Pancreas (tissue), 10 donors: ENCODE results near the gene FAM163B. TPM values are rescaled to one million over a fixed set of nuclear protein-coding genes. Genes with fewer than 3 reads are reported as not detected.

Experiments used
- ATAC-seq, 4 donors: fragments of 200-7000 bp; cut with Tn5 transposase; one replicate each; pipeline versions ENCODE4 v1.8.0 to v1.9.1; 2020; ENCODE audit warnings: mild to moderate bottlenecking in 4 of 4, moderate library complexity in 4 of 4
- DNase-seq, 6 donors: peaks; one replicate each; pipeline ENCODE4 v3.0.0-alpha.2; 2020
- FAIRE-seq: peaks from 2 replicates; lab custom pipeline; 2012; peaks lifted over from hg19 to GRCh38; lab: Jason Lieb, UNC
- H3K27ac ChIP-seq, 4 donors: fragments of 200-600 bp; sonication (generic); 1 replicate in 3 of 4; 2 replicates in 1 of 4; pipeline versions ENCODE4 v1.5.0 to v1.8.0; 2020
- H3K27me3 ChIP-seq, 4 donors: fragments of 200-600 bp; one replicate each; pipeline ENCODE4 v1.8.0; 2021
- H3K36me3 ChIP-seq, 3 donors: fragments of 200-600 bp; sonication (generic) in 1 of 3; one replicate each; pipeline versions ENCODE4 v1.5.0 to v1.8.0; 2020 to 2021
- H3K4me1 ChIP-seq, 3 donors: fragments of 200-600 bp; one replicate each; pipeline ENCODE4 v1.8.0; 2021
- H3K4me3 ChIP-seq, 4 donors: fragments of 200-600 bp; sonication (generic) in 2 of 4; one replicate each; pipeline versions ENCODE4 v1.5.0 to v1.8.0; 2020 to 2021
- H3K9me3 ChIP-seq, 4 donors: fragments of 200-600 bp; one replicate each; pipeline ENCODE4 v1.8.0; 2021
- CTCF ChIP-seq, 4 donors: fragments of 200-600 bp; sonication (generic) in 3 of 4; IDR thresholded peaks; one replicate each; pipeline versions ENCODE4 v1.5.0 to v1.8.0; 2021; ENCODE audit warnings: antibody characterized with exemption in 4 of 4
- WGBS, 2 donors: extraction: QIAGEN DNeasy Blood & Tissue Kit; methylation state at CpG; one replicate each; pipeline ENCODE4 v1.1.7; 2013; 5-methylcytosine and 5-hydroxymethylcytosine counted together
- intact Hi-C, 3 donors: fragments of 100-400 bp; cut with DNase I; formaldehyde crosslinking; loops; one replicate each; pipeline versions ENCODE4 v1.11.1 to v1.14.2; 2022
- polyA plus RNA-seq, 2 donors: library from polyadenylated mRNA; stranded (reverse); fragments of 200-250 nt; gene quantifications; one replicate each; pipeline ENCODE4 v1.2.3, GENCODE V29; 2013
- total RNA-seq, 6 donors: library from RNA; stranded (reverse); fragmentation: NEBNext Ultra II Directional in 4 of 6; extraction: Animal tissue kit (Norgen Biotek cat#: 25700) in 4 of 6; gene quantifications; one replicate each; pipeline versions ENCODE4 v1.2.1 to v1.2.4, GENCODE V29; 2021 to 2023
- donor health status: healthy with polysubstance abuse.
- donor health status: DM: no; HTN: no; CAD: no; lungs with moderate emphysema.
- donor health status: DM: no; HTN: no; CAD: no.
- donor health status: control.
- donor health status: control.
- donor health status: Bipolar disorder and iron deficiency.
- donor health status: DM: yes; HTN: yes; CAD: no.
- donor health status: DM: no; HTN: no; CAD: no.
- donor health status: DM: no; HTN: no; CAD: no.
- donor health status: DM: yes; HTN: yes; CAD: no.

The FAM163B gene
- total and polyA plus RNA-seq, 8 donors, result not detected

DNA sequence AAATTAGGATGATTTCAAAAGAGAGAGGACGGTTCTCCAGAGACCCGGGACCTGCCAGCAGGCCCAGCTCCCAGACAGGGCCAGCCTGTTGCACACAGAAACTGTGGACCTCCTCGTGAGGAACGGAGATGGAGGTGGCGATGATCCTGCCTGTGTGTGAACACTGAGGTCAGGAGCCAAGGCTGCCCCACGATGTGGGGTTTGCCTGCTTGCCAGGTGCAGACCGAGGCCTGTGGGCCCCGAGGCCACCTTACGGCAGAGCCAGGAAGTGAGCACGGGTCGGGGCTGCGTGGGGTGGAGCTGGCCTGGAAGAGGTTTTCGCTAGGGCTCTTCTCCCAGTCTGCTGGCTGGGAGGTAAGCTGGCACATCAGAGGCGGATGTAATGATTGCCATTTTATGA lies 4.3 kb downstream of the FAM163B start:
- H3K27me3 ChIP-seq, result peaks cover 0 to 6% (median under 1%) of the 10 kb centered on the region in 4 donors
- no peaks in the 10 kb centered on the region for H3K4me1 ChIP-seq
- no peak for TF ChIP-seq CTCF (IDR thresholded peaks at IDR 0.05)
- H3K9me3 ChIP-seq, result no peaks in the 10 kb centered on the region
- no peaks in the 10 kb centered on the region for H3K36me3 ChIP-seq
- H3K27ac ChIP-seq, result no peak overlapping the region
- 50 to 56% methylated on average over 14 of the region's 14 CpGs for WGBS, 2 donors
- intact Hi-C loops, result no loop called here
- H3K4me3 ChIP-seq, result no peak overlapping the region
- no peak for ATAC-seq
- no peak for FAIRE-seq
- no peak for DNase-seq

- Histone ChIP-seq H3K4me3 (no peak overlapping the region), H3K27ac (no peak overlapping the region), H3K4me1 (no peaks in the 10 kb centered on the region), H3K36me3 (no peaks in the 10 kb centered on the region), H3K9me3 (no peaks in the 10 kb centered on the region), H3K27me3 (peaks cover 0 to 6% (median 0%) of the 10 kb centered on the region in 4 donors)
- no peak for TF ChIP-seq CTCF (IDR thresholded peaks at IDR 0.05)
- DNase-seq, result no peak
- intact Hi-C loops, result no loop called here
- 28 to 35% methylated on average over 5 of the region's 5 CpGs for WGBS, 2 donors
- ATAC-seq, result no peak
- no peak for FAIRE-seq
Measured at GRCh38 chr9:133604214-133604613, 5.0 kb downstream of the FAM163B start.

DNA sequence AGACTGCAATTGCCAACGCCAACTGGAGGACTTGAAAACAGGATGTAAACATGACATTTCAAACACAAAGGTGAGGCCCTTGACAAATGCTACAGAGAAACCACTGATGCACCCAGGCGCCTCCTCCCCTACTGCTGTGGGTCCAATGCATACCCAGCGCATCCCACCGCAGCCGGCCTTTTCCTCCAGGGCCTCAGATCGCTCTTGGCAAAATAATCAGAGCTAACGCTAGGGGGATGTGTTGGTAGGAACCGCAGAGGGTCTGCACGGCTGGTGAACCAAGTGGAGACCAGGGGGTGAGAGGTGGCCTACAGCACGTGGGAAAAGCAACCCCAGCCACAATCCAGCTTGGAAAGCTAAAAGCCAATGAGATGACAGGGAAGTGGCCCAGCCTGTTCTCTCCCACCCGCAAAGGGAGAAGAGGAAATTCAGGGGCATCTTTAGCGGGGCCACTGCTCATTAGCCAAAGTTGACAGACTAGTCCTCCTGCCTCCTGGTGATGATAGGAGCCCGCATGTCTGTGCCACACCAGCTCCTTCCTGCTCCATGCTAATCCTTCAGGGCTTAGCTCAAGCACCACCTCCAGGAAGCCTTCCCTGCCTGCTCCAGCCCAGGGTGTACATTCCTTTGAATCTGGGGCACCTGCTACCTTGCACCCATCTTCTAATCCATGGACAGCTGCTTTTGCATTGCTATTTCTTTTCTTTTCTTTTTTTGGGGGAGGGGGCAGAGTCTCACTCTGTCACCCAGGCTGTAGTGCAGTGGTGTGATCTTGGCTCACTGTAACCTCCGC lies 5.9 kb downstream of the FAM163B start:
- WGBS, 2 donors, result 43 to 45% methylated on average over 14 of the region's 14 CpGs
- no peak for DNase-seq

DNA sequence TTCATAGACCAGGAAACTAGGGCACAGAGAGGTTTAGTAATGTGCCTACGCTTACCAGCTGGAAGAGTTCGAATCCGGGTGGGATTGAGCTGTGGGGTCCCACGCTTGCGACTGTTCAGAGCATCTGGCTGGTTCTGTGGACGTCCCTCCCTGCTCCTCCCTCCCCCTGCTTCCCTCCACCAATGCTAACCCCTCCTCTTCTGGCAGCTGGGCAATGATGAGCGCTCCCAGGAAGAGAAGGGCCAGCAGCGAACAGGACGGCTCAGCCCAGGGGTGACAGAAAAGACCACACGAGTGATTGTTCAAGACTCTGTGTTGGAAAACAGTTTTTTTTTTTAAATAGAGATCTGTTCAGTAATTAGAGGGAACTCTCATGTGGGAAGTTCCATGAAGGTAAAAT lies 6.9 kb downstream of the FAM163B start:
- FAIRE-seq (no peak), DNase-seq (no peak), ATAC-seq (no peak)
- TF ChIP-seq CTCF (IDR thresholded peaks at IDR 0.05), result no peak
- H3K36me3 ChIP-seq, result no peaks in the 10 kb centered on the region
- intact Hi-C loops, result no loop called here
- 57 to 72% methylated on average over 10 of the region's 10 CpGs for WGBS, 2 donors
- H3K27me3 ChIP-seq, result no peaks in the 10 kb centered on the region
- no peak overlapping the region for H3K27ac ChIP-seq
- H3K4me3 ChIP-seq, result no peak overlapping the region
- H3K4me1 ChIP-seq, result no peaks in the 10 kb centered on the region
- no peaks in the 10 kb centered on the region for H3K9me3 ChIP-seq

More for the DNA sequence above, 5.9 kb downstream of the FAM163B start:
- Histone ChIP-seq H3K4me3 (no peak overlapping the region), H3K27me3 (peaks cover 0 to under 1% (median 0%) of the 10 kb centered on the region in 4 donors), H3K27ac (no peak overlapping the region), H3K4me1 (no peaks in the 10 kb centered on the region), H3K36me3 (no peaks in the 10 kb centered on the region), H3K9me3 (no peaks in the 10 kb centered on the region)
- ATAC-seq (no peak), FAIRE-seq (no peak)
- no peak for TF ChIP-seq CTCF (IDR thresholded peaks at IDR 0.05)
- intact Hi-C loops, result no loop called here

- ATAC-seq (no peak), DNase-seq (no peak), FAIRE-seq (no peak)
- intact Hi-C loops, result no loop called here
- Histone ChIP-seq H3K36me3 (no peaks in the 10 kb centered on the region), H3K4me3 (no peak overlapping the region), H3K9me3 (no peaks in the 10 kb centered on the region), H3K27me3 (no peaks in the 10 kb centered on the region), H3K27ac (no peak overlapping the region), H3K4me1 (no peaks in the 10 kb centered on the region)
- 73 to 82% methylated on average over 6 to 10 of the region's 10 CpGs for WGBS, 2 donors
- TF ChIP-seq CTCF (IDR thresholded peaks at IDR 0.05), result no peak
Measured at GRCh38 chr9:133601746-133602145, 7.4 kb downstream of the FAM163B start.
